GM23338 (cell line): ENCODE results near the gene MICAL2. TPM values are rescaled to one million over a fixed set of nuclear protein-coding genes. Genes with fewer than 3 reads are reported as not detected.

Source experiments
- ATAC-seq: fragments of 200-7000 bp; cut with Tn5 transposase; 3 replicates; pipeline ENCODE4 v1.9.1; 2020
- DNase-seq: peaks from one replicate; pipeline ENCODE4 v3.0.0-alpha.2; 2015; ENCODE audit warnings: low spot score
- H2AFZ ChIP-seq: fragments of 200-600 bp; sonication (generic); 2 replicates; pipeline ENCODE4 v1.8.0; 2016; ENCODE audit warnings: antibody characterized with exemption, mild to moderate bottlenecking, moderate library complexity
- H3F3A ChIP-seq: fragments of 200-600 bp; sonication (generic); replicated peaks from 2 replicates; pipeline ENCODE4 v1.8.0; 2017; ENCODE audit warnings: antibody characterized with exemption, mixed run types, low read depth
- H3K27ac ChIP-seq: fragments of 200-600 bp; sonication (generic); 2 replicates; pipeline ENCODE4 v1.6.1; 2016; ENCODE audit warnings: low read depth
- H3K27me3 ChIP-seq: fragments of 200-600 bp; sonication (generic); 2 replicates; pipeline ENCODE4 v1.8.0; 2016; ENCODE audit warnings: mild to moderate bottlenecking, mixed run types, moderate library complexity; ENCODE audit not compliant: insufficient read depth
- H3K36me3 ChIP-seq: fragments of 200-600 bp; sonication (generic); 2 replicates; pipeline ENCODE4 v1.8.0; 2016; ENCODE audit warnings: mild to moderate bottlenecking; ENCODE audit not compliant: insufficient read depth
- H3K4me1 ChIP-seq: fragments of 200-600 bp; sonication (generic); 2 replicates; pipeline ENCODE4 v1.8.0; 2016; ENCODE audit warnings: mild to moderate bottlenecking, moderate library complexity; ENCODE audit not compliant: insufficient read depth
- H3K4me2 ChIP-seq: fragments of 200-600 bp; sonication (generic); 2 replicates; pipeline ENCODE4 v1.7.1; 2017; ENCODE audit warnings: mixed run types
- H3K4me3 ChIP-seq: fragments of 200-600 bp; sonication (generic); 2 replicates; pipeline ENCODE4 v1.6.1; 2016; ENCODE audit warnings: mixed run types
- H3K79me2 ChIP-seq: fragments of 200-600 bp; sonication (generic); replicated peaks from 2 replicates; pipeline ENCODE4 v1.8.0; 2017; ENCODE audit warnings: mild to moderate bottlenecking; ENCODE audit not compliant: insufficient read depth
- H3K9me2 ChIP-seq: fragments of 200-600 bp; sonication (generic); 2 replicates; pipeline ENCODE4 v1.8.0; 2017; ENCODE audit not compliant: insufficient read depth
- H4K20me1 ChIP-seq: fragments of 200-600 bp; sonication (generic); replicated peaks from 2 replicates; pipeline ENCODE4 v1.8.0; 2017; ENCODE audit warnings: mild to moderate bottlenecking; ENCODE audit not compliant: insufficient read depth
- H3K27ac Mint-ChIP-seq: 2 replicates; pipeline ENCODE4 v1.8.0; 2020; ENCODE audit warnings: inconsistent platforms, mild to moderate bottlenecking, moderate library complexity, mixed read lengths
- H3K27me3 Mint-ChIP-seq: 3 replicates; pipeline ENCODE4 v1.8.0; 2022; ENCODE audit warnings: low read depth, mild to moderate bottlenecking, moderate library complexity, mixed read lengths, inconsistent platforms; ENCODE audit not compliant: insufficient read depth, poor library complexity
- H3K36me3 Mint-ChIP-seq: 3 replicates; pipeline ENCODE4 v1.8.0; 2021; ENCODE audit warnings: low read depth, mild to moderate bottlenecking, inconsistent platforms, moderate library complexity, mixed read lengths
- H3K4me1 Mint-ChIP-seq: 3 replicates; pipeline ENCODE4 v1.8.0; 2020; ENCODE audit warnings: mild to moderate bottlenecking, inconsistent platforms, mixed read lengths
- H3K4me3 Mint-ChIP-seq: 3 replicates; pipeline ENCODE4 v1.8.0; 2021; ENCODE audit warnings: moderate library complexity, mild to moderate bottlenecking, inconsistent platforms, mixed read lengths
- H3K9me3 Mint-ChIP-seq: 3 replicates; pipeline ENCODE4 v1.8.0; 2020; ENCODE audit warnings: moderate library complexity, mild to moderate bottlenecking, inconsistent platforms, mixed read lengths
- CREB1 ChIP-seq: fragments of 250-450 bp; sonication (Bioruptor Pico); IDR thresholded peaks from 2 replicates; pipeline ENCODE4 v1.5.0; 2020; ENCODE audit warnings: low read depth, mild to moderate bottlenecking, moderate library complexity
- ETS1 ChIP-seq: IDR thresholded peaks from 2 replicates; pipeline ENCODE4 v1.6.1; 2016; ENCODE audit warnings: antibody characterized with exemption
- EZH2phosphoT487 ChIP-seq: fragments of 200-600 bp; sonication (generic); IDR thresholded peaks from one replicate; pipeline ENCODE4 v1.8.1; 2018; ENCODE audit warnings: antibody characterized with exemption; ENCODE audit not compliant: unreplicated experiment
- JUNB ChIP-seq: IDR thresholded peaks from one replicate; pipeline ENCODE4 v1.6.1; 2016; ENCODE audit warnings: antibody characterized with exemption; ENCODE audit not compliant: unreplicated experiment
- NANOG ChIP-seq: IDR thresholded peaks from 2 replicates; pipeline ENCODE4 v1.6.1; 2016; ENCODE audit warnings: antibody characterized with exemption, borderline replicate concordance
- POLR2AphosphoS5 ChIP-seq: IDR thresholded peaks from 2 replicates; pipeline ENCODE4 v1.6.1; 2016; ENCODE audit warnings: antibody characterized with exemption, low read depth
- REST ChIP-seq: IDR thresholded peaks from one replicate; pipeline ENCODE4 v1.6.1; 2018; ENCODE audit warnings: antibody characterized with exemption; ENCODE audit not compliant: unreplicated experiment
- STAT1 ChIP-seq: IDR thresholded peaks from one replicate; pipeline ENCODE4 v1.6.1; 2016; ENCODE audit warnings: antibody characterized with exemption; ENCODE audit not compliant: unreplicated experiment
- ZNF114 ChIP-seq: fragments of 250-450 bp; sonication (Bioruptor Pico); IDR thresholded peaks from 2 replicates; pipeline ENCODE4 v1.5.0; 2020; ENCODE audit warnings: mild to moderate bottlenecking, moderate library complexity
- ZNF331 ChIP-seq: fragments of 250-450 bp; sonication (Bioruptor Pico); IDR thresholded peaks from 2 replicates; pipeline ENCODE4 v1.5.0; 2020; ENCODE audit warnings: low read depth, mild to moderate bottlenecking, moderate library complexity
- polyA plus RNA-seq: library from polyadenylated mRNA; unstranded; fragments of >200 nt; fragmentation: Nextera tagmentation; extraction: Ambion mirVana; gene quantifications from 2 replicates; pipeline ENCODE4 v1.2.1, GENCODE V29; 2016
- total RNA-seq: library from RNA; depleted of rRNA; stranded (reverse); fragments of >200 nt; shearing (Covaris generic); gene quantifications from 2 replicates; pipeline ENCODE4 v1.2.3, GENCODE V29; 2014

The MICAL2 gene
- total and polyA plus RNA-seq, 2 experiments from 2014 or later, result 0.66 to 1.4 TPM

GRCh38 chr11:12210200-12210599, 99.8 kb downstream of the MICAL2 start:
- H3K4me1 Mint-ChIP-seq, result peaks cover 4% of the 10 kb centered on the region; the same call in 2 of the 3 replicates
- ATAC-seq, result no peak
- H3K36me3 ChIP-seq, result no peaks in the 10 kb centered on the region

More at GRCh38 chr11:12210200-12210599, 99.8 kb downstream of the MICAL2 start:
- Histone ChIP-seq H3K4me2 (no peak overlapping the region), H3K9me2 (no peaks in the 10 kb centered on the region), H3K27me3 (no peaks in the 10 kb centered on the region), H3K4me1 (0 out of 2 replicates have a peak, but pooled peaks cover 2% of the 10 kb centered on the region), H3K27ac (no peak overlapping the region), H3K4me3 (no peak overlapping the region), H3F3A (no peaks in the 10 kb centered on the region), H3K79me2 (no peaks in the 10 kb centered on the region), H4K20me1 (no peaks in the 10 kb centered on the region), H2AFZ (no peak overlapping the region)
- no peak overlapping the region for H3K27ac Mint-ChIP-seq
- no peaks in the 10 kb centered on the region for H3K9me3 Mint-ChIP-seq
- DNase-seq, result no peak
- TF ChIP-seq STAT1, result no peak
- TF ChIP-seq POLR2AphosphoS5, result no peak
- TF ChIP-seq EZH2phosphoT487, result no peak
- TF ChIP-seq CREB1 (CRISPR knock-in tag), result no peak
- TF ChIP-seq ZNF331 (CRISPR knock-in tag), result no peak
- no peak for TF ChIP-seq REST
- TF ChIP-seq ZNF114 (CRISPR knock-in tag), result no peak
- no peak for TF ChIP-seq JUNB
- no peak for TF ChIP-seq NANOG
- TF ChIP-seq ETS1, result no peak
- H3K4me3 Mint-ChIP-seq, result no peak overlapping the region
- peaks cover 1% of the 10 kb centered on the region for H3K27me3 Mint-ChIP-seq
- H3K36me3 Mint-ChIP-seq, result no peaks in the 10 kb centered on the region
